SJSA1 (cell line): Measurements from ENCODE around the gene PSTPIP2. TPM values are rescaled to one million over a fixed set of nuclear protein-coding genes. Genes with fewer than 3 reads are reported as not detected.
"Not testable (repeated sequence)": the region's sequence is repeated elsewhere in the genome, so short reads cannot be mapped to it uniquely, and the experiment has no call there.

Experiments used
- DNase-seq, 2 experiments: peaks; one replicate each; pipeline ENCODE4 v3.0.0-alpha.2; 2015 to 2020; ENCODE audit warnings: low spot score in 2 of 2, low read depth in 1 of 2
- H3K27ac ChIP-seq: fragments of 250-450 bp; sonication (Bioruptor Pico); 2 replicates; pipeline ENCODE4 v1.5.1; 2020; ENCODE audit warnings: mild to moderate bottlenecking, moderate library complexity
- H3K27me3 ChIP-seq: fragments of 250-450 bp; sonication (Bioruptor Pico); replicated peaks from 2 replicates; pipeline ENCODE4 v1.5.1; 2020; ENCODE audit warnings: mild to moderate bottlenecking, moderate library complexity
- H3K36me3 ChIP-seq: fragments of 250-450 bp; sonication (Bioruptor Pico); 2 replicates; pipeline ENCODE4 v1.5.1; 2020; ENCODE audit warnings: mild to moderate bottlenecking
- H3K4me1 ChIP-seq: fragments of 250-450 bp; sonication (Bioruptor Pico); replicated peaks from 2 replicates; pipeline ENCODE4 v1.6.1; 2021; ENCODE audit warnings: mild to moderate bottlenecking
- H3K4me3 ChIP-seq: fragments of 250-450 bp; sonication (Bioruptor Pico); 2 replicates; pipeline ENCODE4 v1.5.1; 2020; ENCODE audit warnings: mild to moderate bottlenecking
- H3K9me3 ChIP-seq: fragments of 250-450 bp; sonication (Bioruptor Pico); replicated peaks from 2 replicates; pipeline ENCODE4 v1.5.1; 2020; ENCODE audit warnings: mild to moderate bottlenecking
- total RNA-seq: library from RNA; depleted of rRNA; stranded (reverse); fragments of >200 nt; shearing (Covaris generic); gene quantifications from 2 replicates; pipeline ENCODE4 v1.2.3, GENCODE V29; 2014

PSTPIP2 gene
- total RNA-seq, 1 experiment from 2014 or later, result 6.8 TPM

GRCh38 chr18:46001892-46002291, 70.2 kb downstream of the PSTPIP2 start:
- Histone ChIP-seq H3K36me3 (no peaks in the 10 kb centered on the region), H3K4me1 (no peaks in the 10 kb centered on the region), H3K9me3 (no peaks in the 10 kb centered on the region; the same call in 1 of the 2 replicates), H3K4me3 (no peak overlapping the region), H3K27me3 (no peaks in the 10 kb centered on the region), H3K27ac (no peak overlapping the region)
- no peak for DNase-seq

DNA sequence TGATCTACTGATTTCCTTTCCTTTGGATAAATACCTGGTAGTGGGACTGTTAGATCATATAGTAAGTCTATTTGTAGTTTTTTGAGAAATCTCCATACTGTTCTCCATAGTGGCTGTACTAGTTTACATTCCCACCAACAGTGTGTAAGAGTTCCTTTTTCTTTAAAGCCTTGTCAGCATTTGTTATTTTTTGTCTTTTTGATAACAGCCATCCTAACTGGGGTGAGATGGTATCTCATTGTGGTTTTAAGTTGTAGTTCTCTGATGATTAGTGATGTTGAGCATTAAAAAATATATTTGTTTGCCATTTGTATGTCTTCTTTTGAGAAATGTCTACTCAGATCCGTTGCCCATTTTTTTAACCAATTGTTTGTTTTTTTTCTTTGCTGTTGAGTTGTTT, 71.0 kb downstream of the PSTPIP2 start:
- no peaks in the 10 kb centered on the region for H3K27me3 ChIP-seq
- DNase-seq, result no peak
- no peak overlapping the region for H3K27ac ChIP-seq
- H3K9me3 ChIP-seq, result no peaks in the 10 kb centered on the region; the same call in 1 of the 2 replicates
- H3K4me1 ChIP-seq, result no peaks in the 10 kb centered on the region
- H3K36me3 ChIP-seq, result no peaks in the 10 kb centered on the region
- H3K4me3 ChIP-seq, result no peak overlapping the region

GRCh38 chr18:45999536-45999935, 72.5 kb downstream of the PSTPIP2 start:
- Histone ChIP-seq H3K4me1 (no peaks in the 10 kb centered on the region), H3K27ac (no peak overlapping the region), H3K4me3 (no peak overlapping the region), H3K9me3 (no peaks in the 10 kb centered on the region; the same call in 1 of the 2 replicates), H3K27me3 (no peaks in the 10 kb centered on the region), H3K36me3 (no peaks in the 10 kb centered on the region)
- no peak for DNase-seq

DNA sequence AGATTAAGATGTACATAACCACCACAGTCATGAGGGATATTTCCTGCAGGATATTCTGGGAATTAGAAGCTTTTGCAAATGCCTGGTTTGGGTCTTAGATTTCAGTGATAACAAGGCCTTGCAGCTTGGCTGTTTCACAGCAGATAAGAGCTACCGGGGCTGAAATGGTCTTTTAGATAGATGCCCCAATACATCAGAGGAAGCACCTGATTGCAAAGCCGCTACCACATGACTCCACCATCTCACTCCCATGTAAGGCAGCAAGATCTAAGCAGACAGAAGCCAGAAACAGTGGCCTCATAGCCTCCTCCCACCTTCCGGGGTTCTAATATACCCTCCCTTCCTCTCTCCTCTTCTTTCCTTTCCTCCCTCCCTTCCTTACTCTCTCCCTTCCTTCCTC, 73.8 kb downstream of the PSTPIP2 start:
- Histone ChIP-seq H3K27me3 (no peaks in the 10 kb centered on the region), H3K9me3 (no peaks in the 10 kb centered on the region; the same call in 1 of the 2 replicates), H3K4me3 (no peak overlapping the region), H3K27ac (no peak overlapping the region), H3K4me1 (peaks cover 11% of the 10 kb centered on the region), H3K36me3 (no peaks in the 10 kb centered on the region)
- DNase-seq, result no peak

GRCh38 chr18:45997700-45998151, 74.3 kb downstream of the PSTPIP2 start:
- H3K4me3 ChIP-seq, result no peak overlapping the region
- no peaks in the 10 kb centered on the region; the same call in 1 of the 2 replicates for H3K9me3 ChIP-seq
- no peaks in the 10 kb centered on the region for H3K27me3 ChIP-seq
- peaks cover 16% of the 10 kb centered on the region for H3K4me1 ChIP-seq
- H3K36me3 ChIP-seq, result no peaks in the 10 kb centered on the region
- no peak for DNase-seq
- H3K27ac ChIP-seq, result no peak overlapping the region

DNA sequence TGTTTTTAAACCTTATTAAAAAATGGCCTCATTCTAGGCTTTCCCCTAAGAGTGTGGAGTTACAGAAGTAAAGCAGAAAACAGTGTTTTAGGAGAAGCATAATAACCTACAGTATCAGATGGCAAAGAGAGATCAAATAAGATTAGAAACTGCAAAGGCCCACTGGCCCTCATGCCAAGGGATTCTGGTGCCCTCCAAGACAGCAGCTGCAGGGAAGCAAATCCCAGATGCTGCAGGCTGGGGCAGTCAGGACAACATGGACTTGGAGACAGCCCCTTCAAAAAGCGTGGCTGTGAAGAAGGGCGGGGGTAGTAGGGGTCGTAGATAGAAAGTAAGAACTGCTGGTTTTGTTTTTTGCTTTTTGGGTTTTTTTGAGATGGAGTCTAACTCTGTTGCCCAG, 76.6 kb downstream of the PSTPIP2 start:
- H3K9me3 ChIP-seq, result no peaks in the 10 kb centered on the region
- H3K4me1 ChIP-seq, result peaks cover 16% of the 10 kb centered on the region
- H3K27me3 ChIP-seq, result no peaks in the 10 kb centered on the region
- no peak for DNase-seq
- no peak overlapping the region for H3K4me3 ChIP-seq
- H3K27ac ChIP-seq, result no peak overlapping the region
- H3K36me3 ChIP-seq, result no peaks in the 10 kb centered on the region

- H3K9me3 ChIP-seq, result no peaks in the 10 kb centered on the region
- H3K4me3 ChIP-seq, result no peak overlapping the region
- peaks cover 16% of the 10 kb centered on the region for H3K4me1 ChIP-seq
- H3K27ac ChIP-seq, result peak overlapping the region; percentile 51
- peak; percentile 51 to 68 for DNase-seq
- no peaks in the 10 kb centered on the region for H3K36me3 ChIP-seq
- no peaks in the 10 kb centered on the region for H3K27me3 ChIP-seq
These were observed 78.6 kb downstream of the PSTPIP2 start for GRCh38 chr18:45993438-45993837.

- not testable (repeated sequence) for H3K9me3 ChIP-seq, H3K36me3 ChIP-seq, H3K27ac ChIP-seq, H3K4me3 ChIP-seq, H3K27me3 ChIP-seq, DNase-seq
- peaks cover 16% of the 10 kb centered on the region for H3K4me1 ChIP-seq
These were observed 79.5 kb downstream of the PSTPIP2 start for GRCh38 chr18:45992527-45992926.

- no peaks in the 10 kb centered on the region for H3K9me3 ChIP-seq
- H3K4me1 ChIP-seq, result peaks cover 16% of the 10 kb centered on the region
- H3K4me3 ChIP-seq, result no peak overlapping the region
- no peaks in the 10 kb centered on the region for H3K27me3 ChIP-seq
- no peak for DNase-seq
- H3K27ac ChIP-seq, result no peak overlapping the region
- H3K36me3 ChIP-seq, result no peaks in the 10 kb centered on the region
These were observed 80.3 kb downstream of the PSTPIP2 start for GRCh38 chr18:45991788-45992187.

DNA sequence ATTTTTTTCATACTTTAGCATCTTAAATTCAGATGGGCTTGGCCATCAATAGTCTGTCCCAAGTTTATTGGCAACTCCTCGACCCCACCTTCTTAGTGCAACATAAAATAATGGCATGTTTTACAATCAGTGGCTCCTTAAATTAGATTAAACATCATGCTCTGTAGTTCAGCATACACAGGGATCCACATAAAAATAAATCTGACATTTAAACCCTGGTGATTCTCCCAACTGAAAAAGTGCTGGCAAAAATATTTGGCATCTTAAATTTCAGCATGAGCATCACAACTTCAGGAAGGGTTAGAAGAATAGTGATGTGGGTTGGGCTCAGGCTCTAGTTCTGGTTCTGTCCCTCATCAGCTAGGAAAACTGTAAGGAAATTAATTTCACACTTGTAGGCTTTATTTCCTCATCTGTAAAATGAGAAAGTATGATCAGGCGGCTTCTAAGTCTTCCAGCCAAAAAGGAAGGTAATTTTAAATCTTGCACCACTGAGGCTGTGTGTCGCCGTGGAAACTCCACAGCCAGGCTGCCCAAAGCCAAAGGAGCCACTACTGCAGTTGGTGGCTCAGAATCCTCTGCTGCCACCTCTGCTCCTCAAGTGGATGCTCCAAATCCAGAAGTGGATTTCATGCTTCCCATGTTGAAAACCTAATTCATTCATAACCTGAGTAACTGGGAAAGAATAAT, 87.4 kb downstream of the PSTPIP2 start:
- Histone ChIP-seq H3K36me3 (no peaks in the 10 kb centered on the region), H3K4me3 (no peak overlapping the region), H3K27me3 (no peaks in the 10 kb centered on the region), H3K9me3 (0 out of 2 replicates have a peak, but pooled peaks cover 2% of the 10 kb centered on the region), H3K4me1 (no peaks in the 10 kb centered on the region), H3K27ac (no peak overlapping the region)
- DNase-seq, result no peak

DNA sequence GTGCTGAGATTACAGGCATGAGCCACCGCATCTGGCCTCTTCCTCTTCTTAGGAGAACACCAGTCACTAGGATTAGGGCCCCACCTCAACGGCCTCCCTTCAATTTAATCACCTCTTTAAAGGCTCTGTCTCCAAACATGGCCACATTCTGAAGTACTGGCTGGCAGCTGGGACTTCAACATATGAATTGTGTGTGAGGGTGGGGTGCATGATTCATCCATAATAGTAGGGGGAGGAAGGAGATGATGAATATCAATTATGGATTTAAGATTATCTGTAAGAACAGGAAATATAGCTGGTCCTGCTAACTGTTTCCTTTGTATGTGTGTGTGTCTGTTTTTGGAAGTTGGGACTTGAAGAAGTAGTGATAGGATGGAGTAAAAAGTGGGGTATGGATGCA, 90.2 kb downstream of the PSTPIP2 start:
- no peak overlapping the region for H3K4me3 ChIP-seq
- 0 out of 2 replicates have a peak, but pooled peaks cover 2% of the 10 kb centered on the region for H3K9me3 ChIP-seq
- no peaks in the 10 kb centered on the region for H3K36me3 ChIP-seq
- no peak for DNase-seq
- H3K4me1 ChIP-seq, result no peaks in the 10 kb centered on the region
- no peak overlapping the region for H3K27ac ChIP-seq
- no peaks in the 10 kb centered on the region for H3K27me3 ChIP-seq

- 0 out of 2 replicates have a peak, but pooled peaks cover 2% of the 10 kb centered on the region for H3K9me3 ChIP-seq
- H3K27ac ChIP-seq, result no peak overlapping the region
- no peaks in the 10 kb centered on the region for H3K36me3 ChIP-seq
- H3K27me3 ChIP-seq, result no peaks in the 10 kb centered on the region
- no peak for DNase-seq
- H3K4me3 ChIP-seq, result no peak overlapping the region
- H3K4me1 ChIP-seq, result no peaks in the 10 kb centered on the region
These were observed 91.8 kb downstream of the PSTPIP2 start for GRCh38 chr18:45980229-45980628.

DNA sequence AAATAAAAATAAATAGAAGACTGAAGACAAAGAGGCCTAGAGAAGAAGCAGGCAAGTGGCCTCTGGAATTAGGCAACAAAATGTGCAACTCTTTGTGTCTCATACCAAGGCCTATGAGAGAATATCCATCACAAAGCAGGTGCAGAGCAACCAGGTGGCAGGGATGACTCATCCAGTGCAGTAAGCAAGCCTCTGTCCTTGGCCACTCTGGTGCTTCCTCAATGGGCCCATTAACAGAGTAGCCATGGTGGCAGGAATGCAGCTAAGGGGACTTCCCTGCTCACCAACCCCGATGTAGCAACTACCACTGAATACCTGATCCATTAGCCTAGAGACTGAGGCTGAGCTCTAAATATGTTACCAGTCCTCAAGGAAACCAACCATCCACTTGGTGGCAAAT, 94.0 kb downstream of the PSTPIP2 start:
- H3K27ac ChIP-seq, result no peak overlapping the region
- H3K9me3 ChIP-seq, result no peaks in the 10 kb centered on the region
- H3K27me3 ChIP-seq, result no peaks in the 10 kb centered on the region
- no peak overlapping the region for H3K4me3 ChIP-seq
- H3K36me3 ChIP-seq, result no peaks in the 10 kb centered on the region
- no peak for DNase-seq
- 0 out of 2 replicates have a peak, but pooled peaks cover 4% of the 10 kb centered on the region for H3K4me1 ChIP-seq

DNA sequence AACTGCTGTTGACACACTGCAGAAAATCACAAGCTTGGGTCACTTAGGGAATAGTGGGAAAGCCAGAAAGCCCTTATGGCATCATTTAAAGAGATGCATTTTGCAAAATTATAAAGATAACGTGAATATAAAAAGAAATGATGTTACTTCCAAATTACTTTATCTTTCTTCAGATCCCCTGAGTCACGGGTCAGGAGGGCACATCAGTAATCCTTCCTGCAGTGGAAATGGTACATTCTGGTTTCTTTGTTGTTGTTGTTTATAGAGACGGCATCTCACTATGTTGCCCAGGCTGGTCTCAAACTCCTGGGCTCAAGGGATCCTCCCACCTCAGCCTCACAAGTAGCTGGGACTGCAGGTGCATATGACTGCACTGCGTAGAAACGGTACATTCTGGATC, 95.1 kb downstream of the PSTPIP2 start:
- no peak overlapping the region for H3K27ac ChIP-seq
- DNase-seq, result no peak
- 0 out of 2 replicates have a peak, but pooled peaks cover 4% of the 10 kb centered on the region for H3K4me1 ChIP-seq
- H3K9me3 ChIP-seq, result no peaks in the 10 kb centered on the region
- H3K4me3 ChIP-seq, result no peak overlapping the region
- H3K27me3 ChIP-seq, result no peaks in the 10 kb centered on the region
- H3K36me3 ChIP-seq, result no peaks in the 10 kb centered on the region
